HCT116 (cell line): ENCODE results near the gene PFKFB3. TPM values are rescaled to one million over a fixed set of nuclear protein-coding genes. Genes with fewer than 3 reads are reported as not detected.
A peak's percentile ranks its signal among the peaks of the same experiment; 100 is the strongest.

ENCODE experiments used
- ATAC-seq: fragments of 200-7000 bp; cut with Tn5 transposase; 2 replicates; pipeline ENCODE4 v1.9.1; 2020; ENCODE audit warnings: mild to moderate bottlenecking, moderate library complexity
- BruUV-seq: library from RNA; stranded (reverse); fragments of 400-500 nt; replicated peaks from 2 replicates; lab custom pipeline; 2021; lab: Mats Ljungman, UMichigan
- CTCF ChIA-PET: fragments of 300-600 bp; sonication (Branson Sonifier 250); formaldehyde crosslinking; loops from one replicate; lab custom pipeline; 2021; ENCODE audit warnings: antibody characterized with exemption; lab: Charles Lee
- POLR2A ChIA-PET: fragments of 300-600, 350-600 bp; sonication (Branson Sonifier 250); formaldehyde crosslinking; loops from one replicate; lab custom pipeline; 2021; ENCODE audit warnings: antibody characterized with exemption; lab: Charles Lee
- RAD21 ChIA-PET, 2 experiments: fragments of 300-600 bp; sonication (Branson Sonifier 250); formaldehyde crosslinking; loops; one replicate each; lab custom pipeline; 2023; ENCODE audit warnings: low total read pairs in 2 of 2; ENCODE audit not compliant: uncharacterized antibody in 2 of 2, unreplicated experiment in 2 of 2, low non-redundant PET in 1 of 2; lab: Charles Lee
- DNase-seq: peaks from one replicate; pipeline ENCODE4 v3.0.0-alpha.2; 2010; ENCODE audit warnings: low read depth, low spot score
- H2AFZ ChIP-seq: fragments of 200-600 bp; shearing (Covaris generic), sonication (generic); 2 replicates; pipeline ENCODE4 v1.6.1; 2017; ENCODE audit warnings: low read depth, mixed run types, mixed read lengths, antibody characterized with exemption, low read length; ENCODE audit not compliant: poor library complexity, severe bottlenecking
- H3K27ac ChIP-seq: 2 replicates; pipeline ENCODE4 v1.5.1; 2012; ENCODE audit warnings: low read depth, low read length
- H3K27me3 ChIP-seq: fragments of 200-600 bp; sonication (generic); 2 replicates; pipeline ENCODE4 v1.6.1; 2016; ENCODE audit warnings: mixed run types, low read length, mixed read lengths; ENCODE audit not compliant: insufficient read depth
- H3K36me3 ChIP-seq, 2 experiments: fragments of 200-500 bp in 1 of 2; fragments of 200-600 bp in 1 of 2; sonication (Bioruptor generic) in 1 of 2; sonication (generic) in 1 of 2; 2 replicates each; pipeline versions ENCODE4 v1.5.1 to v1.6.1; 2014 to 2016; ENCODE audit warnings: low read length in 2 of 2, inconsistent platforms in 1 of 2, mixed read lengths in 1 of 2, mixed run types in 1 of 2; ENCODE audit not compliant: insufficient read depth in 2 of 2, control insufficient read depth in 1 of 2
- H3K4me1 ChIP-seq, 2 experiments: fragments of 200-600 bp in 1 of 2; sonication (generic) in 1 of 2; 2 replicates each; pipeline versions ENCODE4 v1.5.1 to v1.6.1; 2012 to 2017; ENCODE audit warnings: low read length in 2 of 2, inconsistent platforms in 1 of 2, mild to moderate bottlenecking in 1 of 2, mixed read lengths in 1 of 2, mixed run types in 1 of 2, moderate library complexity in 1 of 2; ENCODE audit not compliant: insufficient read depth in 2 of 2, control insufficient read depth in 1 of 2
- H3K4me2 ChIP-seq: fragments of 200-600 bp; sonication (generic); 2 replicates; pipeline ENCODE4 v1.6.1; 2017; ENCODE audit warnings: mixed run types, low read length, mixed read lengths
- H3K4me3 ChIP-seq, 2 experiments: fragments of 200-600 bp in 1 of 2; sonication (generic) in 1 of 2; replicated peaks in 1 of 2; 2 replicates each; pipeline ENCODE4 v1.5.1; 2011 to 2016; ENCODE audit warnings: low read length in 2 of 2, control low read depth in 1 of 2, low read depth in 1 of 2, mild to moderate bottlenecking in 1 of 2, mixed read lengths in 1 of 2, mixed run types in 1 of 2
- H3K79me2 ChIP-seq: fragments of 200-600 bp; sonication (generic); 2 replicates; pipeline ENCODE4 v1.6.1; 2017; ENCODE audit warnings: mild to moderate bottlenecking, mixed run types, low read length, moderate library complexity, mixed read lengths; ENCODE audit not compliant: insufficient read depth
- H3K9ac ChIP-seq: fragments of 200-600 bp; sonication (generic); 2 replicates; pipeline ENCODE4 v1.6.1; 2016; ENCODE audit warnings: low read length, mixed read lengths
- H3K9me2 ChIP-seq: fragments of 200-600 bp; sonication (generic), shearing (Covaris generic); 2 replicates; pipeline ENCODE4 v1.6.1; 2017; ENCODE audit warnings: mixed run types, mild to moderate bottlenecking, moderate library complexity; ENCODE audit not compliant: insufficient read depth
- H3K9me3 ChIP-seq, 2 experiments: fragments of 200-500 bp in 1 of 2; fragments of 200-600 bp in 1 of 2; sonication (Bioruptor generic) in 1 of 2; sonication (generic) in 1 of 2; 2 replicates each; pipeline ENCODE4 v1.6.1; 2014 to 2017; ENCODE audit warnings: low read length in 2 of 2, mixed read lengths in 2 of 2, inconsistent platforms in 1 of 2, low read depth in 1 of 2, mild to moderate bottlenecking in 1 of 2, mixed run types in 1 of 2, moderate library complexity in 1 of 2; ENCODE audit not compliant: control insufficient read depth in 1 of 2, insufficient read depth in 1 of 2
- H4K20me1 ChIP-seq: fragments of 200-600 bp; sonication (generic), shearing (Covaris generic); 2 replicates; pipeline ENCODE4 v1.6.1; 2017; ENCODE audit warnings: mixed run types, mild to moderate bottlenecking, moderate library complexity; ENCODE audit not compliant: insufficient read depth
- CEBPB ChIP-seq: IDR thresholded peaks from 2 replicates; pipeline ENCODE4 v1.6.1; 2012; ENCODE audit warnings: low read depth
- EGR1 ChIP-seq: IDR thresholded peaks from 2 replicates; pipeline ENCODE4 v1.6.1; 2012; ENCODE audit warnings: low read depth
- EZH2 ChIP-seq: fragments of 200-600 bp; sonication (generic); IDR thresholded peaks from 2 replicates; pipeline ENCODE4 v1.6.1; 2017; ENCODE audit warnings: antibody characterized with exemption, mixed run types
- FOSL1 ChIP-seq: IDR thresholded peaks from 2 replicates; pipeline ENCODE4 v1.6.1; 2012; ENCODE audit warnings: low read depth
- JUND ChIP-seq: IDR thresholded peaks from 2 replicates; pipeline ENCODE4 v1.6.1; 2012
- POLR2A ChIP-seq: IDR thresholded peaks from 2 replicates; pipeline ENCODE4 v1.7.0; 2011; ENCODE audit warnings: borderline replicate concordance; ENCODE audit not compliant: insufficient read depth, insufficient read length; ENCODE audit errors: extremely low read depth
- POLR2AphosphoS5 ChIP-seq: IDR thresholded peaks from 2 replicates; pipeline ENCODE4 v1.6.1; 2011; ENCODE audit warnings: mild to moderate bottlenecking, low read depth, low read length, moderate library complexity
- RAD21 ChIP-seq: IDR thresholded peaks from 2 replicates; pipeline ENCODE4 v1.6.1; 2012; ENCODE audit warnings: low read depth, mild to moderate bottlenecking
- TCF7L2 ChIP-seq: IDR thresholded peaks from 2 replicates; pipeline ENCODE4 v1.7.0; 2011; ENCODE audit warnings: borderline replicate concordance, inconsistent platforms; ENCODE audit not compliant: insufficient read depth, insufficient read length; ENCODE audit errors: extremely low read depth
- YY1 ChIP-seq: IDR thresholded peaks from 2 replicates; pipeline ENCODE4 v1.6.1; 2011; ENCODE audit warnings: low read length, low read depth, moderate library complexity, mild to moderate bottlenecking; ENCODE audit not compliant: insufficient replicate concordance; ENCODE audit errors: extremely low read depth
- ZNF274 ChIP-seq: fragments of 200-500 bp; sonication (Bioruptor generic); IDR thresholded peaks from 2 replicates; pipeline ENCODE4 v1.6.1; 2014; ENCODE audit warnings: mild to moderate bottlenecking, low read depth, low read length, inconsistent platforms
- intact Hi-C: fragments of 100-400 bp; cut with micrococcal nuclease; formaldehyde crosslinking; loops from 2 replicates; pipeline ENCODE4 v1.10.0; 2022
- total RNA-seq: library from RNA; stranded (reverse); gene quantifications from one replicate; pipeline ENCODE4 v1.2.1, GENCODE V29; 2021; ENCODE audit not compliant: unreplicated experiment
- TF ChIP-seq, protein P1 (sequence below): IDR thresholded peaks from 2 replicates; pipeline ENCODE4 v1.6.1; 2012
- TF ChIP-seq, protein P2 (sequence below), 3 experiments: fragments of 200-600 bp in 1 of 3; sonication (generic) in 1 of 3; IDR thresholded peaks in 2 of 3; conservative IDR thresholded peaks in 1 of 3; 2 replicates each; pipeline ENCODE4 v1.5.1; 2012 to 2017; ENCODE audit warnings: low read depth in 2 of 3, low read length in 2 of 3, antibody characterized with exemption in 1 of 3, borderline replicate concordance in 1 of 3, control low read depth in 1 of 3, mild to moderate bottlenecking in 1 of 3, mixed read lengths in 1 of 3, mixed run types in 1 of 3, moderate library complexity in 1 of 3; ENCODE audit not compliant: insufficient read depth in 1 of 3
- TF ChIP-seq, protein P3 (sequence below): IDR thresholded peaks from 2 replicates; pipeline ENCODE4 v1.6.1; 2012; ENCODE audit warnings: low read depth

Gene PFKFB3
- total RNA-seq, 1 experiment from 2014 or later: 50.8 TPM

DNA sequence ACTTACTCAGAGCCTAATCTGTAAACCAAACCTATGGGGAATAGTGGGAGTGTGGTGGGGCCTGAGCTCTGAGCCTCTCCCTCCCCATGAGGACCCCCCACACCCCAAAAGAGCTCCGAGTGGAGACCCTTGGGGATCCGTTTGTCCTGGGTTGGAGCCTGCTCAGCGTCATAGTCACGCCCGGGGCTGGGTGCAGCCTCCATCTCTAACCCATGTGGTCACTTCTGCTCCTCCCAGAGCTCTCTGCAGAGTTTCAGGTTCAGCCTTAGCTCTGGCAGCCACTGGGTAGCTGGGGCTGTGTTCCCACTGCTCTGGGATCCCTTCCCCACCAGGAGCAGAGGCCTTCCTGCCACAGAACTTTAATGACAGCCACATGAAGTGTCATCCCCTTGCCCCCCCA, 25.9 kb downstream of the PFKFB3 start:
- H2AFZ ChIP-seq: no peak overlapping the region
- RAD21 ChIA-PET: no interaction called here
- H3K9me3 ChIP-seq: no peaks in the 10 kb centered on the region
- no peaks in the 10 kb centered on the region for H3K79me2 ChIP-seq
- H3K36me3 ChIP-seq: peaks cover 16 to 17% of the 10 kb centered on the region in 2 experiments; a peak in 3 of 4 replicates
- TF ChIP-seq, protein P1, sequence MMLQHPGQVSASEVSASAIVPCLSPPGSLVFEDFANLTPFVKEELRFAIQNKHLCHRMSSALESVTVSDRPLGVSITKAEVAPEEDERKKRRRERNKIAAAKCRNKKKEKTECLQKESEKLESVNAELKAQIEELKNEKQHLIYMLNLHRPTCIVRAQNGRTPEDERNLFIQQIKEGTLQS: no peak
- TF ChIP-seq, protein P2, sequence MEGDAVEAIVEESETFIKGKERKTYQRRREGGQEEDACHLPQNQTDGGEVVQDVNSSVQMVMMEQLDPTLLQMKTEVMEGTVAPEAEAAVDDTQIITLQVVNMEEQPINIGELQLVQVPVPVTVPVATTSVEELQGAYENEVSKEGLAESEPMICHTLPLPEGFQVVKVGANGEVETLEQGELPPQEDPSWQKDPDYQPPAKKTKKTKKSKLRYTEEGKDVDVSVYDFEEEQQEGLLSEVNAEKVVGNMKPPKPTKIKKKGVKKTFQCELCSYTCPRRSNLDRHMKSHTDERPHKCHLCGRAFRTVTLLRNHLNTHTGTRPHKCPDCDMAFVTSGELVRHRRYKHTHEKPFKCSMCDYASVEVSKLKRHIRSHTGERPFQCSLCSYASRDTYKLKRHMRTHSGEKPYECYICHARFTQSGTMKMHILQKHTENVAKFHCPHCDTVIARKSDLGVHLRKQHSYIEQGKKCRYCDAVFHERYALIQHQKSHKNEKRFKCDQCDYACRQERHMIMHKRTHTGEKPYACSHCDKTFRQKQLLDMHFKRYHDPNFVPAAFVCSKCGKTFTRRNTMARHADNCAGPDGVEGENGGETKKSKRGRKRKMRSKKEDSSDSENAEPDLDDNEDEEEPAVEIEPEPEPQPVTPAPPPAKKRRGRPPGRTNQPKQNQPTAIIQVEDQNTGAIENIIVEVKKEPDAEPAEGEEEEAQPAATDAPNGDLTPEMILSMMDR (IDR thresholded peaks at IDR 0.05 in 2 of 3, conservative IDR thresholded peaks at IDR 0.05 in 1 of 3; ENCODE audit: borderline replicate concordance in 1 of 3, insufficient read depth in 1 of 3, low read depth in 2 of 3, low read length in 2 of 3): no peak
- TF ChIP-seq POLR2AphosphoS5 (no peak), RAD21 (no peak), TCF7L2 (no peak)
- H3K27me3 ChIP-seq: no peaks in the 10 kb centered on the region
- BruUV-seq: no TSS peak
- ATAC-seq (peak; percentile 39; the same call in 1 of the 2 replicates), DNase-seq (no peak)
- no peak overlapping the region for H3K4me2 ChIP-seq
- H3K4me3 ChIP-seq: no peak overlapping the region
- intact Hi-C loops: no loop called here
- no peak overlapping the region for H3K9ac ChIP-seq
- POLR2A ChIA-PET: no interaction called here
- H4K20me1 ChIP-seq: no peaks in the 10 kb centered on the region
- H3K4me1 ChIP-seq: no peaks in the 10 kb centered on the region
- no peaks in the 10 kb centered on the region for H3K9me2 ChIP-seq
- CTCF ChIA-PET: no interaction called here
- H3K27ac ChIP-seq: no peak overlapping the region

DNA sequence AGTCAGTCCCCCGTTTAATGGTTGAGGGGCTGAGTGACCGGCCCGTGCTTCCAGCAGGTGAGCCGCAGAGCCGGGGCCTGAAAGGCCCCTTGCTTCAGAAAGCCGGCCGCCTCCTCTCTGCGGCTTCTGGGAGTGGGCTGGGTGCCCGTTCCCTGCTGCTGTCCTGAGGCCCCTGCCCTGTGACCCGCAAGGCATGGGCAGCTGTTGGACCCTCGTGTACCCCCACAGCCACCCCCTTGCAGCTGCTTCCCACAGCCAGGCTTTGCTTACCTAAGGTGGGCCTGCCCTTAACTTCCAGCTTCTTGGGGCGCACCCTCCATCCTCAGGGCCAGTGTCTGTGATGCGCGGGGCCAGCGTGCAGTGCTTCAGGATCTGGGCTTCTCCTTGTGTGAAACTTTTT, 26.6 kb downstream of the PFKFB3 start:
- no peak overlapping the region for H3K27ac ChIP-seq
- DNase-seq: no peak
- H3K4me2 ChIP-seq: no peak overlapping the region
- H3K9ac ChIP-seq: no peak overlapping the region
- peaks cover 16 to 19% of the 10 kb centered on the region in 2 experiments; a peak in 3 of 4 replicates for H3K36me3 ChIP-seq
- no TSS peak for BruUV-seq
- no peak overlapping the region for H3K4me3 ChIP-seq
- RAD21 ChIA-PET: no interaction called here
- no peak overlapping the region for H2AFZ ChIP-seq
- TF ChIP-seq TCF7L2 (no peak), POLR2A (no peak), CEBPB (no peak), ZNF274 (no peak), EZH2 (no peak), YY1 (no peak), JUND (no peak), EGR1 (no peak), FOSL1 (no peak)
- TF ChIP-seq, protein P3, sequence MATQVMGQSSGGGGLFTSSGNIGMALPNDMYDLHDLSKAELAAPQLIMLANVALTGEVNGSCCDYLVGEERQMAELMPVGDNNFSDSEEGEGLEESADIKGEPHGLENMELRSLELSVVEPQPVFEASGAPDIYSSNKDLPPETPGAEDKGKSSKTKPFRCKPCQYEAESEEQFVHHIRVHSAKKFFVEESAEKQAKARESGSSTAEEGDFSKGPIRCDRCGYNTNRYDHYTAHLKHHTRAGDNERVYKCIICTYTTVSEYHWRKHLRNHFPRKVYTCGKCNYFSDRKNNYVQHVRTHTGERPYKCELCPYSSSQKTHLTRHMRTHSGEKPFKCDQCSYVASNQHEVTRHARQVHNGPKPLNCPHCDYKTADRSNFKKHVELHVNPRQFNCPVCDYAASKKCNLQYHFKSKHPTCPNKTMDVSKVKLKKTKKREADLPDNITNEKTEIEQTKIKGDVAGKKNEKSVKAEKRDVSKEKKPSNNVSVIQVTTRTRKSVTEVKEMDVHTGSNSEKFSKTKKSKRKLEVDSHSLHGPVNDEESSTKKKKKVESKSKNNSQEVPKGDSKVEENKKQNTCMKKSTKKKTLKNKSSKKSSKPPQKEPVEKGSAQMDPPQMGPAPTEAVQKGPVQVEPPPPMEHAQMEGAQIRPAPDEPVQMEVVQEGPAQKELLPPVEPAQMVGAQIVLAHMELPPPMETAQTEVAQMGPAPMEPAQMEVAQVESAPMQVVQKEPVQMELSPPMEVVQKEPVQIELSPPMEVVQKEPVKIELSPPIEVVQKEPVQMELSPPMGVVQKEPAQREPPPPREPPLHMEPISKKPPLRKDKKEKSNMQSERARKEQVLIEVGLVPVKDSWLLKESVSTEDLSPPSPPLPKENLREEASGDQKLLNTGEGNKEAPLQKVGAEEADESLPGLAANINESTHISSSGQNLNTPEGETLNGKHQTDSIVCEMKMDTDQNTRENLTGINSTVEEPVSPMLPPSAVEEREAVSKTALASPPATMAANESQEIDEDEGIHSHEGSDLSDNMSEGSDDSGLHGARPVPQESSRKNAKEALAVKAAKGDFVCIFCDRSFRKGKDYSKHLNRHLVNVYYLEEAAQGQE: no peak
- no peaks in the 10 kb centered on the region for H3K9me3 ChIP-seq
- no peaks in the 10 kb centered on the region for H3K79me2 ChIP-seq
- CTCF ChIA-PET: no interaction called here
- no peaks in the 10 kb centered on the region for H4K20me1 ChIP-seq
- no peaks in the 10 kb centered on the region for H3K4me1 ChIP-seq
- H3K9me2 ChIP-seq: no peaks in the 10 kb centered on the region
- no peak for ATAC-seq
- POLR2A ChIA-PET: no interaction called here
- H3K27me3 ChIP-seq: no peaks in the 10 kb centered on the region
- intact Hi-C loops: no loop called here
